Stomach (tissue), 9 donors: ENCODE data around the gene TRERF1. TPM values are rescaled to one million over a fixed set of nuclear protein-coding genes. Genes with fewer than 3 reads are reported as not detected.

Experiments
- DNase-seq, 2 donors: peaks; one replicate each; pipeline versions ENCODE4 v3.0.0 to v3.0.0-alpha.2; 2013 to 2019
- H3K27ac ChIP-seq, 5 donors: fragments of 200-600 bp in 4 of 5; sonication (generic) in 4 of 5; one replicate each; pipeline ENCODE4 v1.5.1; 2013 to 2019; ENCODE audit warnings: mild to moderate bottlenecking in 1 of 5, moderate library complexity in 1 of 5
- H3K27me3 ChIP-seq, 3 donors: fragments of 200-600 bp; sonication (generic); one replicate each; pipeline ENCODE4 v1.5.1; 2017 to 2019; ENCODE audit warnings: mixed run types in 1 of 3
- H3K36me3 ChIP-seq, 4 donors: fragments of 200-600 bp; sonication (generic); 1 replicate in 3 of 4; 2 replicates in 1 of 4; pipeline ENCODE4 v1.5.1; 2016 to 2019
- H3K4me1 ChIP-seq, 4 donors: fragments of 200-600 bp; sonication (generic); one replicate each; pipeline ENCODE4 v1.5.1; 2016 to 2019
- H3K4me3 ChIP-seq, 4 donors: fragments of 200-600 bp; sonication (generic) in 3 of 4; one replicate each; pipeline ENCODE4 v1.5.1; 2016 to 2019; ENCODE audit warnings: mild to moderate bottlenecking in 1 of 4
- H3K9me3 ChIP-seq, 4 donors: fragments of 200-600 bp; sonication (generic); one replicate each; pipeline ENCODE4 v1.5.1; 2016 to 2019
- CTCF ChIP-seq, 7 experiments: fragments of 450-650 bp in 4 of 7; fragments of 200-600 bp in 3 of 7; sonication (generic) in 3 of 7; IDR thresholded peaks; one replicate each; pipeline ENCODE4 v1.5.1; 2016 to 2019; ENCODE audit warnings: antibody characterized with exemption in 7 of 7, control low read depth in 2 of 7, mild to moderate bottlenecking in 1 of 7
- EP300 ChIP-seq: sonication (generic); formaldehyde crosslinking; IDR thresholded peaks from one replicate; pipeline ENCODE4 v1.6.1; 2017; ENCODE audit warnings: antibody characterized with exemption
- POLR2A ChIP-seq, 4 donors: fragments of 450-650 bp; IDR thresholded peaks; one replicate each; pipeline ENCODE4 v1.6.1; 2016; ENCODE audit warnings: antibody characterized with exemption in 4 of 4, control low read depth in 2 of 4, mild to moderate bottlenecking in 1 of 4, moderate library complexity in 1 of 4
- POLR2AphosphoS5 ChIP-seq, 3 donors: sonication (generic); formaldehyde crosslinking; IDR thresholded peaks; one replicate each; pipeline ENCODE4 v1.6.1; 2016; ENCODE audit warnings: antibody characterized with exemption in 3 of 3
- WGBS, 5 donors: extraction: QIAGEN DNeasy Blood & Tissue Kit in 3 of 5; methylation state at CpG; one replicate each; pipeline versions ENCODE4 v1.1.5 to v1.1.7; 2013 to 2018; 5-methylcytosine and 5-hydroxymethylcytosine counted together
- intact Hi-C: fragments of 100-400 bp; cut with DNase I; formaldehyde crosslinking; loops from one replicate; pipeline ENCODE4 v1.15.1; 2023; ENCODE audit warnings: low total_unique reads
- polyA plus RNA-seq, 3 donors: library from polyadenylated mRNA; stranded (reverse); fragments of 200-250 nt; gene quantifications; one replicate each; pipeline ENCODE4 v1.2.3, GENCODE V29; 2013
- total RNA-seq, 5 donors: library from RNA; depleted of rRNA; stranded (reverse); fragments of >200 nt; gene quantifications; one replicate each; pipeline versions ENCODE4 v1.1.0 to v1.2.3, GENCODE V29; 2014 to 2016
- donor health status: healthy with polysubstance abuse.
- donor health status: Bipolar disorder and iron deficiency.
- donor health status: healthy.

Gene TRERF1
- total and polyA plus RNA-seq, 8 donors = 2.1 to 8.1 (median 4.9) TPM

GRCh38 chr6:42334870-42335269 is 116.9 kb downstream of the TRERF1 start:
- TF ChIP-seq EP300 = no peak
- no peak for TF ChIP-seq POLR2AphosphoS5 (IDR thresholded peaks at IDR 0.05)
- TF ChIP-seq CTCF (IDR thresholded peaks at IDR 0.05) = no peak
- TF ChIP-seq POLR2A (IDR thresholded peaks at IDR 0.05) = no peak
- H3K9me3 ChIP-seq = no peaks in the 10 kb centered on the region
- H3K4me1 ChIP-seq = peaks cover 0 to 18% (median 8%) of the 10 kb centered on the region in 4 donors
- no peak overlapping the region for H3K4me3 ChIP-seq
- H3K27ac ChIP-seq = no peak overlapping the region
- 85 to 98% (median 97%) methylated on average over 2 of the region's 2 CpGs for WGBS, 5 donors
- no peak for DNase-seq
- H3K36me3 ChIP-seq = no peaks in the 10 kb centered on the region
- intact Hi-C loops = no loop called here
- H3K27me3 ChIP-seq = no peaks in the 10 kb centered on the region

GRCh38 chr6:42333612-42334011 is 118.1 kb downstream of the TRERF1 start:
- no peak overlapping the region for H3K4me3 ChIP-seq
- H3K27me3 ChIP-seq = no peaks in the 10 kb centered on the region
- 81 to 96% (median 91%) methylated on average over 6 of the region's 6 CpGs for WGBS, 5 donors
- TF ChIP-seq POLR2A (IDR thresholded peaks at IDR 0.05) (no peak), CTCF (IDR thresholded peaks at IDR 0.05) (no peak), POLR2AphosphoS5 (IDR thresholded peaks at IDR 0.05) (no peak), EP300 (no peak)
- no peak for DNase-seq
- H3K4me1 ChIP-seq = peaks cover 0 to 7% (median 1%) of the 10 kb centered on the region in 4 donors
- H3K9me3 ChIP-seq = no peaks in the 10 kb centered on the region
- no peaks in the 10 kb centered on the region for H3K36me3 ChIP-seq
- intact Hi-C loops = no loop called here
- H3K27ac ChIP-seq = peak overlapping the region in 1 of 5 donors; percentile 24

GRCh38 chr6:42332916-42333315 is 118.8 kb downstream of the TRERF1 start:
- H3K27ac ChIP-seq = peak overlapping the region in 1 of 5 donors; percentile 24
- no peaks in the 10 kb centered on the region for H3K9me3 ChIP-seq
- H3K36me3 ChIP-seq = no peaks in the 10 kb centered on the region
- H3K4me1 ChIP-seq = peaks cover 0 to under 1% (median 0%) of the 10 kb centered on the region in 4 donors
- intact Hi-C loops = no loop called here
- 88 to 98% (median 91%) methylated on average over 4 of the region's 4 CpGs for WGBS, 5 donors
- TF ChIP-seq POLR2AphosphoS5 (IDR thresholded peaks at IDR 0.05) = no peak
- TF ChIP-seq POLR2A (IDR thresholded peaks at IDR 0.05) = no peak
- no peak for TF ChIP-seq EP300
- no peak for TF ChIP-seq CTCF (IDR thresholded peaks at IDR 0.05)
- H3K27me3 ChIP-seq = no peaks in the 10 kb centered on the region
- H3K4me3 ChIP-seq = no peak overlapping the region
- no peak for DNase-seq

GRCh38 chr6:42331019-42331418 is 120.7 kb downstream of the TRERF1 start:
- Histone ChIP-seq H3K9me3 (no peaks in the 10 kb centered on the region), H3K36me3 (no peaks in the 10 kb centered on the region), H3K4me3 (no peak overlapping the region), H3K27ac (no peak overlapping the region), H3K27me3 (no peaks in the 10 kb centered on the region), H3K4me1 (peaks cover 3 to 7% (median 5%) of the 10 kb centered on the region in 4 donors)
- intact Hi-C loops = no loop called here
- TF ChIP-seq POLR2A (IDR thresholded peaks at IDR 0.05) (no peak), CTCF (IDR thresholded peaks at IDR 0.05) (no peak), EP300 (no peak), POLR2AphosphoS5 (IDR thresholded peaks at IDR 0.05) (no peak)
- DNase-seq = no peak
- 73 to 92% (median 91%) methylated on average over 4 of the region's 4 CpGs for WGBS, 5 donors
